ENCODE results near the gene C11orf24. TPM values are rescaled to one million over a fixed set of nuclear protein-coding genes. Genes with fewer than 3 reads are reported as not detected.

C11orf24 gene
- total RNA-seq, 1 donor from 2014 or later = 24.7 TPM

- Histone ChIP-seq H3K36me3 (no peaks in the 10 kb centered on the region), H3K4me3 (peak overlapping the region; percentile 83), H3K27ac (peak overlapping the region; percentile 99), H3K27me3 (ENCODE audit: low read depth) (no peaks in the 10 kb centered on the region), H3K9me3 (no peaks in the 10 kb centered on the region), H3K4me1 (peaks cover 59% of the 10 kb centered on the region)
- intact Hi-C loops (cut with DNase I) = no loop called here
- peak in 1 of 2 donors; percentile 25 for ATAC-seq
- no peak for DNase-seq
- TF ChIP-seq, protein P1, sequence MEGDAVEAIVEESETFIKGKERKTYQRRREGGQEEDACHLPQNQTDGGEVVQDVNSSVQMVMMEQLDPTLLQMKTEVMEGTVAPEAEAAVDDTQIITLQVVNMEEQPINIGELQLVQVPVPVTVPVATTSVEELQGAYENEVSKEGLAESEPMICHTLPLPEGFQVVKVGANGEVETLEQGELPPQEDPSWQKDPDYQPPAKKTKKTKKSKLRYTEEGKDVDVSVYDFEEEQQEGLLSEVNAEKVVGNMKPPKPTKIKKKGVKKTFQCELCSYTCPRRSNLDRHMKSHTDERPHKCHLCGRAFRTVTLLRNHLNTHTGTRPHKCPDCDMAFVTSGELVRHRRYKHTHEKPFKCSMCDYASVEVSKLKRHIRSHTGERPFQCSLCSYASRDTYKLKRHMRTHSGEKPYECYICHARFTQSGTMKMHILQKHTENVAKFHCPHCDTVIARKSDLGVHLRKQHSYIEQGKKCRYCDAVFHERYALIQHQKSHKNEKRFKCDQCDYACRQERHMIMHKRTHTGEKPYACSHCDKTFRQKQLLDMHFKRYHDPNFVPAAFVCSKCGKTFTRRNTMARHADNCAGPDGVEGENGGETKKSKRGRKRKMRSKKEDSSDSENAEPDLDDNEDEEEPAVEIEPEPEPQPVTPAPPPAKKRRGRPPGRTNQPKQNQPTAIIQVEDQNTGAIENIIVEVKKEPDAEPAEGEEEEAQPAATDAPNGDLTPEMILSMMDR (IDR thresholded peaks at IDR 0.05) = no peak
These were observed 60.2 kb downstream of the C11orf24 start for GRCh38 chr11:68211546-68211945.

Other genes starting within 250 kb of the C11orf24 start
- gene NDUFS8, start 241.3 kb downstream of the C11orf24 start, total RNA-seq = 95.5 TPM
- gene TCIRG1, start 232.9 kb downstream of the C11orf24 start, total RNA-seq = 276 TPM
- gene CHKA, start 150.6 kb downstream of the C11orf24 start, total RNA-seq = 43.0 TPM
- 48.6 TPM for gene KMT5B, start 58.7 kb downstream of the C11orf24 start, total RNA-seq
- gene LRP5, start 40.6 kb upstream of the C11orf24 start, total RNA-seq = 66.1 TPM
- gene PPP6R3, start 188.8 kb upstream of the C11orf24 start, total RNA-seq = 98.0 TPM

Measured in lower lobe of right lung (tissue), 2 donors.